ENCODE data around the gene ST3GAL4.
A peak's percentile ranks its signal among the peaks of the same experiment; 100 is the strongest.

The ST3GAL4 gene

DNA sequence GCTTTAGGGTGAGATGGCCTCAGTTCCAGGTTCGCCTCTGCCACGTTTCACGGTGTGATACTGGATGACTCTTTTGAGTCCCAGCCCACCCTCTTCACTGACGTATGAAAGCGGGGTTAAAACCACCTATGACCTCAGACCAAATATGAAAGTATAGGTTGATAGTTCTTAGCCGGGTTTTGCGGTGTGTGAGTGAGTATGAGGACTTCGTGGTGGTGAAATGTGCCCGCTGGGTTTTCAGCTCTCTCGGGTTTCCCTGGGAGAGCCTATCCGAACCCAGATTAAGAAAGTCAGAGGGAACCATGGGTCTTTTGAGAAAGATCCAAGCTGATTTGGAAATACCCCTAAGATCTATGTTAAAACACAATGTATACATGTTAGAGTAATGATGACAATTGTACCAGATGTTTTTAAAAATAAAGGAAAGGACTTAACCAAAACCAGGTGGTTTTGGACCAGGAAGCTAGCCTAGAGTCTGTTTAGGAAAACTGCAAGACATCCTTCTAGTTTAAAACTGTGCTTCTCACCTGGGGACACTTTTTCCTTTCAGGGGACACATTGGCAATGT is 25.8 kb upstream of the ST3GAL4 start:
- TF ChIP-seq, protein P1, sequence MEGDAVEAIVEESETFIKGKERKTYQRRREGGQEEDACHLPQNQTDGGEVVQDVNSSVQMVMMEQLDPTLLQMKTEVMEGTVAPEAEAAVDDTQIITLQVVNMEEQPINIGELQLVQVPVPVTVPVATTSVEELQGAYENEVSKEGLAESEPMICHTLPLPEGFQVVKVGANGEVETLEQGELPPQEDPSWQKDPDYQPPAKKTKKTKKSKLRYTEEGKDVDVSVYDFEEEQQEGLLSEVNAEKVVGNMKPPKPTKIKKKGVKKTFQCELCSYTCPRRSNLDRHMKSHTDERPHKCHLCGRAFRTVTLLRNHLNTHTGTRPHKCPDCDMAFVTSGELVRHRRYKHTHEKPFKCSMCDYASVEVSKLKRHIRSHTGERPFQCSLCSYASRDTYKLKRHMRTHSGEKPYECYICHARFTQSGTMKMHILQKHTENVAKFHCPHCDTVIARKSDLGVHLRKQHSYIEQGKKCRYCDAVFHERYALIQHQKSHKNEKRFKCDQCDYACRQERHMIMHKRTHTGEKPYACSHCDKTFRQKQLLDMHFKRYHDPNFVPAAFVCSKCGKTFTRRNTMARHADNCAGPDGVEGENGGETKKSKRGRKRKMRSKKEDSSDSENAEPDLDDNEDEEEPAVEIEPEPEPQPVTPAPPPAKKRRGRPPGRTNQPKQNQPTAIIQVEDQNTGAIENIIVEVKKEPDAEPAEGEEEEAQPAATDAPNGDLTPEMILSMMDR (IDR thresholded peaks at IDR 0.05; ENCODE audit: control insufficient read depth, extremely low read depth, insufficient read depth), result no peak
- H3K4me3 ChIP-seq (ENCODE audit: low read depth, low read length), result no peak overlapping the region
- no peak for DNase-seq (ENCODE audit: low read depth)

DNA sequence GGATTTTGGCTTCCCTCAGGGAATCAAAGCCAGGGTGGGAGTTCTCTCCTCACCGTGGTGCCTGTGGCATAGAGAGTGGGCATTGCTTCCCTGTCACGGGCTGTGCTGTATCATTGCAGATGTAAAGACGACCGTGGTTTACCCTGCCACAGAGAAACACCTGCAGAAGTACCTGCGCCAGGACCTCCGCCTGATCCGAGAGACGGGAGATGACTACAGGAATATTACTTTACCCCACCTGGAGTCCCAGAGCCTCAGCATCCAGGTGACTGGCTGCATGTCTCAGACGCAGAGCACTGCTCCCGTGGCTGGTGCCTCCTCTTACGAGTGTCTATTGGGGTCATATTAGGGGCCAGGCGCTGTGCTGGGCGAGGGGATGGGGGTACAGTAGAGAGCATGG is 24.2 kb upstream of the ST3GAL4 start:
- H3K4me3 ChIP-seq (ENCODE audit: low read depth, low read length), result no peak overlapping the region
- TF ChIP-seq, protein P1 (IDR thresholded peaks at IDR 0.05; ENCODE audit: control insufficient read depth, extremely low read depth, insufficient read depth), result no peak
- DNase-seq (ENCODE audit: low read depth), result no peak

DNA sequence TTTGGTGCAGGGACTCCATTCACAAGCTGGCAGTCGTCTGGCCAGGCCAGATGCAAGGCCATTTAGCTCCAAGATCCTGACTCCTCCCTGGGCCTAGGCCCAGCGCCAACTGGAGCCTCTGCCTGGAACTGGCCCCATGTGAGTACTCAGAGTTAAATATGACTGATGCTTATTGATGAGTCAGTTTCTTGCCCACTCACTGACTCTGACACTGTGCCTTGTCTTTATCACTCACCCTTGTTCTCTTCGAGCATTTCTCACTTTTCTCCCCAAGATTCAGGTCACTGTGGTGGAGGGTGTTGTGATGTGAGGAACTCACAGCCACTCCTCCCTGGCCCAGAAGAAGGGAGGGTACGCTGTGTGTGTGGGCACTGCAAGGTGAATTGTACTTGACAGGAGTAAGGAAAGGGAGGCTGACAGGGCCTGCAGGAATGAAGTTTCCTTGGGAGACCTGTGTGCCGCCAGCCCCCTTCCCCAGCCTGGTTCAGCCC is 23.2 kb upstream of the ST3GAL4 start:
- DNase-seq (ENCODE audit: low read depth), result no peak
- H3K4me3 ChIP-seq (ENCODE audit: low read depth, low read length), result no peak overlapping the region
- TF ChIP-seq, protein P1 (IDR thresholded peaks at IDR 0.05; ENCODE audit: control insufficient read depth, extremely low read depth, insufficient read depth), result no peak

DNA sequence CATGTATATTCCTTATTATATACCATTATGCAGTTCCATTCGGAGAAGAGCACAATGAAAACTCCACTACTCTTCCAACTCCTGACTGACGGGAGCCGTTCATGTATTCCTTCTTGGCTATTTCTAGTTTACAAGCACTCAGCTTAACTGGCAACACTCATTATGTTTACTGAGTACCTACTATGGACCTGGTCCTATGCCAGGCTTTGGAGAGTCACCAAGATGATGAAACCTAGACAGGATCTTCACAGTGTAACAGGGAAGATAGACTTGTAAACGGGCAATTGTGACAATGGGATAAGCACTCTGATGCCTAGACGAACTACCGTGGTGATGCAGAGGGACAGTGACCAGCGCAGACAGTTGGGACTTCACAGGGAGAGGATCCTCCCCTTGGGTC is 22.3 kb upstream of the ST3GAL4 start:
- DNase-seq (ENCODE audit: low read depth), result peak; percentile 85
- TF ChIP-seq, protein P1 (IDR thresholded peaks at IDR 0.05; ENCODE audit: control insufficient read depth, extremely low read depth, insufficient read depth), result no peak
- no peak overlapping the region for H3K4me3 ChIP-seq (ENCODE audit: low read depth, low read length)

DNA sequence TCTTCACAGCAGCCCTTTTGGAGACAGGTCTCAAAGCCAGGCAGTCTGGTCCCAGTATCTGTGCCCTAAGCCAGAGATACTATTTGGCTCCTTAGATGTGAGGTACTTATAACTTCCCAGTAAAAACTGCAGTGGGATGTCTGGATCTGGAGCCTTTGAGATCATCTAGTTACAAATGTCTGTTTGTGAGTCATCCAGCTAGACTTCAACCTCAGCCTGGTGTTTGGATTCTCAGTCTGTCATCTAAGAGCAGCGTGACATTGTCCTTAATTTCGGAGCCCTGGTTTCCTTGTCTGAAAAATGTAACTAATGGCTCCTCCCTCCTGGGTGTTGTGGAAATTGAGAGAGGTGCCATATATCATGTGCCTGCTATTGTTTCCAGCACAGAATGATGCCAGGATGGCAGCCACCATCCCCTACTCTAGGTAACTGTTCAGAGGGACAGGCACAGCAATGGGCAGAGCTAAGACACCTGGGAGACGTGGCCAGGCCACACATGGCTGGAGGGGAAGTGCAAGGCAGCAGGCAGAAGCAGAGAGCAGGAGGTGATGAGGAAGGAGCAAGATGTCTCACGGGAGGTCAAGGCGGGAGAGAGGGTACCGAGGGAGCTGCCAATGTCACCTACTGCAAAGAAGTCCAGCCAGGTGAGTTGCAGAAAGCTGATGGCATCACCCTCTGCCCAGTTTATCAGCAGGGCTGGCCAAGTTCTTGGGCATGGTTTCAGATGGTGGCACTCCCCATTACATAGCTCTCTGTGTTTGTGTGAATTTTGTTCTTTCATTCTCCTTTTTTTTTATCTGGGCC is 20.6 kb upstream of the ST3GAL4 start:
- DNase-seq (ENCODE audit: low read depth), result no peak
- TF ChIP-seq, protein P1 (IDR thresholded peaks at IDR 0.05; ENCODE audit: control insufficient read depth, extremely low read depth, insufficient read depth), result no peak
- no peak overlapping the region for H3K4me3 ChIP-seq (ENCODE audit: low read depth, low read length)

DNA sequence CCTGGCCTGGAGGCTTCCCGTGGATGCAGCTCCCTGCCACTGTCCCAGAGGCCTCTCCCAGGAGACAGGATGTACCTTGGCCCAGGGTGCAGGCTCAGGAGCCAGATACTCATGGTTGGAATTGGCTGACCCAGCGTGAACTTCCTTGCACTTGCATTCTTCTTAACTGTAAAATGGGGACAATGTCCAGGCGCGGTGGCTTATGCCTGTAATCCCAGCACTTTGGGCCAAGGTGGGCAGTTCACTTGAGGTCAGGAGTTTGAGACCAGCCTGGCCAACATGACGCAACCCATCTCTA is 20.1 kb upstream of the ST3GAL4 start:
- TF ChIP-seq, protein P1 (IDR thresholded peaks at IDR 0.05; ENCODE audit: control insufficient read depth, extremely low read depth, insufficient read depth), result no peak
- DNase-seq (ENCODE audit: low read depth), result no peak
- H3K4me3 ChIP-seq (ENCODE audit: low read depth, low read length), result no peak overlapping the region
